Stimulated activated naive CD4-positive, alpha-beta T cell (primary cell): ENCODE results near the gene PIM1.

Experiments used
- DNase-seq, 6 experiments: peaks; one replicate each; lab custom pipeline; 2025; lab: John Stamatoyannopoulos, UW

Gene PIM1

GRCh38 chr6:37222125-37222967 is 52.4 kb downstream of the PIM1 start:
- DNase-seq: peak; percentile 35 to 77 (median 66)

DNA sequence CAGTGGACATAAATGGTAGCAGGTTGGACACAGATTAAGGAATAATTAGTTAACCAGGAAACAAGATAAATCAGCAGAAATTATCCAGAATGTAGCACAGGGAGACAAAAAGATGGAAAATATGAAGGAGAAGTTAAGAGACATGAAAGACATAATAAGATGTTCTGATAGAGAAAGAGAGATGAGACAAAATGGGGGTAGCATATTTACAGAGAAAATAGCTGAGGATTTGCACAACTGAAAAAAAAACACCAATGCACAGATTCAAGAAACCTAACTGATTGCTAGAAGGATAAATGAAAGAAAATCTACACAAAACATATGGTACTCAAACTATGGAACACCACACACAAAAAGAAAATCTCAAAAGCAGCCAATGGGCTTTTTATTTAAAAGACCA is 53.0 kb downstream of the PIM1 start:
- no peak for DNase-seq
